ENCODE data around the gene UQCC2.

UQCC2 gene

GRCh38 chr6:33711140-33712129 is at the start of gene UQCC2:
Gene UQCC2, minus strand, starts transcription at chr6:33711700. Its CDS starts 14 bp downstream, at chr6:33711686.
- peak; percentile 98 for ATAC-seq
- TF ChIP-seq TOX (CRISPR knock-in tag; IDR thresholded peaks at IDR 0.05; ENCODE audit: borderline replicate concordance) (no peak), CSRNP3 (CRISPR knock-in tag; IDR thresholded peaks at IDR 0.05) (0 out of 2 replicates have a peak, but pooled peaks have one; percentile 25)

- ATAC-seq = no peak
- TF ChIP-seq SNAI2 (CRISPR knock-in tag; IDR thresholded peaks at IDR 0.05) (no peak), ESRRG (CRISPR knock-in tag; IDR thresholded peaks at IDR 0.05) (no peak), CSRNP3 (CRISPR knock-in tag; IDR thresholded peaks at IDR 0.05) (no peak), TSHZ2 (CRISPR knock-in tag; IDR thresholded peaks at IDR 0.05) (no peak), ISL1 (CRISPR knock-in tag; IDR thresholded peaks at IDR 0.05) (no peak), ZC3H10 (CRISPR knock-in tag; IDR thresholded peaks at IDR 0.05) (no peak), OSR1 (CRISPR knock-in tag; IDR thresholded peaks at IDR 0.05) (no peak), TOX (CRISPR knock-in tag; IDR thresholded peaks at IDR 0.05; ENCODE audit: borderline replicate concordance) (no peak), ZNF70 (CRISPR knock-in tag; IDR thresholded peaks at IDR 0.05) (no peak)
Observed at GRCh38 chr6:33759887-33760629, 48.6 kb upstream of the UQCC2 start.

GRCh38 chr6:33758815-33759216 is 47.3 kb upstream of the UQCC2 start:
- ATAC-seq = no peak

GRCh38 chr6:33757906-33758305 is 46.4 kb upstream of the UQCC2 start:
- ATAC-seq = no peak
- no peak for TF ChIP-seq BACH2 (CRISPR knock-in tag; IDR thresholded peaks at IDR 0.05; ENCODE audit: borderline replicate concordance)
- TF ChIP-seq ZNF70 (CRISPR knock-in tag; IDR thresholded peaks at IDR 0.05) = peak; percentile 91

More at GRCh38 chr6:33758815-33759216, 47.3 kb upstream of the UQCC2 start:
- TF ChIP-seq SNAI2 (CRISPR knock-in tag; IDR thresholded peaks at IDR 0.05) = no peak
- TF ChIP-seq GLIS3 (CRISPR knock-in tag; IDR thresholded peaks at IDR 0.05) = no peak

- ATAC-seq = no peak
- no peak for TF ChIP-seq ZNF565 (CRISPR knock-in tag; conservative IDR thresholded peaks at IDR 0.05; ENCODE audit: low read depth)
- no peak for TF ChIP-seq ARNTL (CRISPR knock-in tag; IDR thresholded peaks at IDR 0.05; ENCODE audit: borderline replicate concordance, low read depth)
- no peak for TF ChIP-seq ESRRG (CRISPR knock-in tag; IDR thresholded peaks at IDR 0.05)
- no peak for TF ChIP-seq BACH2 (CRISPR knock-in tag; IDR thresholded peaks at IDR 0.05; ENCODE audit: borderline replicate concordance)
- TF ChIP-seq ISL1 (CRISPR knock-in tag; IDR thresholded peaks at IDR 0.05) = no peak
- TF ChIP-seq CSRNP3 (CRISPR knock-in tag; IDR thresholded peaks at IDR 0.05) = no peak
- TF ChIP-seq CSDC2 (CRISPR knock-in tag; IDR thresholded peaks at IDR 0.05) = no peak
- TF ChIP-seq PATZ1 (CRISPR knock-in tag; IDR thresholded peaks at IDR 0.05; ENCODE audit: borderline replicate concordance) = no peak
- TF ChIP-seq ZC3H10 (CRISPR knock-in tag; IDR thresholded peaks at IDR 0.05) = no peak
- TF ChIP-seq POU6F1 (CRISPR knock-in tag; IDR thresholded peaks at IDR 0.05; ENCODE audit: borderline replicate concordance, low read depth) = no peak
- no peak for TF ChIP-seq CREB5 (CRISPR knock-in tag; IDR thresholded peaks at IDR 0.05; ENCODE audit: low read depth)
- no peak for TF ChIP-seq ZFP30 (CRISPR knock-in tag; IDR thresholded peaks at IDR 0.05)
- TF ChIP-seq TOX (CRISPR knock-in tag; IDR thresholded peaks at IDR 0.05; ENCODE audit: borderline replicate concordance) = no peak
Observed at GRCh38 chr6:33757113-33757512, 45.6 kb upstream of the UQCC2 start.
